NCI-H146 treated with DMSO at 0.1 percent for 48 hours (cell line): ENCODE results near the gene NXN.
"Not testable (repeated sequence)": the region's sequence is repeated elsewhere in the genome, so short reads cannot be mapped to it uniquely, and the experiment has no call there.

Experiments used
- DNase-seq: peaks from one replicate; lab custom pipeline; 2025; ENCODE audit not compliant: unreplicated experiment; lab: John Stamatoyannopoulos, UW

NXN gene

DNA sequence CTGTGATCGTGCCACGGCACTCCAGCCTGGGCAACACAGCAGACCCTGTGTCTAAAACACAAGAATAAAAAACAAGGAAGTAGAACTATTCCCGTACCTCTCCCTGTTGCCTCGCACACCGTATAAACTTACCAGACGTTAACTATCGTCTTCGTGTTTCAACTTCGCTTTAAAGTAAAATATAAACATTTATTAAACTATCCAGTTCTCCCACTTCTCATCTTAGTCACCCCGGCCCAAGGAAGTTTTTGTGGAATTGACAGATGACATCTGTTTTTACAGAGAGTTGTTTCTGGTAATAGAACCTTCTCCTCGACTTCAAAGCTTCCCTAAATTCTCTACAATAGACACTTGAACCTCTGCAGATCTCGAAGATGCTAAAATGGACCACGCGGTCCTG lies 83.1 kb downstream of the NXN start:
- DNase-seq: no peak

GRCh38 chr17:892958-893357 lies 86.6 kb downstream of the NXN start:
- no peak for DNase-seq

DNA sequence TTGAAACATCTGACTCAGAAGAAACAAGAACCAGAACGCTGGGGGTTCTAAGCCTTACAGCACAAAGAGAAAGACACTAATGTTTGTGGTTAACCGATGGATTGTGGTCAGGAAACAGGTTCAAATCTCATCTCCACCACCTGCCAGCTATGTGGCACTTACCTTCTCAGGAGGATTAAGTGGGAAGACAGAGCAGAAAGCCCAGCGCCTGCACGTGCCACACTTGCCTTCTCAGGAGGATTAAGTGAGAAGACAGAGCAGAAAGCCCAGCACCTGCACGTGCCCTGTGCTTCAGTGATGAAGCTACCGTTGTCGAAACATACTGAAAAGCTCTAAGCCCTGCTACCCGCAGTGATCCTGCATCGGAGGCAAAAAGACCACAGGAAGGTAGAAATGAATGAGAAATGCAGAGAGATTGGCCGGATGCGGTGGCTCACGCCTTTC lies 90.6 kb downstream of the NXN start:
- DNase-seq: no peak

DNA sequence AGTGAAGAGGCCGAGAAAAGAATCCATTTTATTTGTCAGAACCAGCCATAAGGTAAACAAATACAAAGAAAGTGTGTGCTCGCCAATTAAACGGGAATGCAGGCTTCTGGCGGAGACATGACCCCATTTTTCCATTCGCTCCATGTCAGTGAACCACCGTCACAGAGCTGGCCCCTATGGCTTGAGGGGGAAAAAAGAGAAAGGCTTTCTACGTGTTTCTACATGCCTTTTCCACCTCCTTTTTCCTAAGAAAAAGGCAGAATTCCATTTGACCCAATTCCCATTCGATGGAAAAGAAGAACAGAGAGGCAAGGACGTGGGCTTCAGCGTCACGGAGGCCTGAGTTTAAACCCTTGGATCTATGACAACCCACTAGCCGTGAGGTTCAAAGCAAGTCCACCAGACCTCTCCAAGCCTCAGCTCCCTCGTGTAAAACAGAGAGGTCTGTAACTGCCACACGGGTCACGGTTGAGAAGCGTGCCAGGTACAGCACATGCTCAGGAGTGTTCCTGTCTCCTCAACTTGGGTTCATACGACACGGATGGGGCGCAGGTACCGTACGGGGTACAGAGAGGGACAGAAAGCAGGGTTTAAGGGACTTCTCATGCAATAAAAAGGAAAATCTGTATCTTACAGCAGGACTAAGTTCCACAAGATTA lies 91.9 kb downstream of the NXN start:
- DNase-seq: no peak

GRCh38 chr17:885971-886571 lies 93.5 kb downstream of the NXN start:
- DNase-seq: no peak

DNA sequence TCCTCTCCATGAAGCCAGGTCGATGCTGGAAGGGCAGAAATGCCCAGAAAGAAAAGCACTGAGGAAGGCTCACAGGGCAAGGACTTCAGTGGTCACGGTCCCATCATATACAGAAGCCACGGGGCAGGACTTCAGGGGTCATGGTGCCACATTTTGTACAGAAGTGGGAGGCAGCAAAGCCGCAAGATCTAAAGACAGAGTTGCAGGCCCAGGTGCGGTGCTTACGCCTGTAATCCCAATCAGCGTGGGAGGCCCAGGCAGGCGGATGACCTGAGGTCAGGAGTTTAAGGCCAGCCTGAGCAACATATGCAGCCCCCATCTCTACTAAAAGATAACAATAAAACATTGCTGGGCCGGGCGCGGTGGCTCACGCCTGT lies 96.0 kb downstream of the NXN start:
- DNase-seq: no peak

GRCh38 chr17:882827-883585 lies 96.6 kb downstream of the NXN start:
- no peak for DNase-seq

DNA sequence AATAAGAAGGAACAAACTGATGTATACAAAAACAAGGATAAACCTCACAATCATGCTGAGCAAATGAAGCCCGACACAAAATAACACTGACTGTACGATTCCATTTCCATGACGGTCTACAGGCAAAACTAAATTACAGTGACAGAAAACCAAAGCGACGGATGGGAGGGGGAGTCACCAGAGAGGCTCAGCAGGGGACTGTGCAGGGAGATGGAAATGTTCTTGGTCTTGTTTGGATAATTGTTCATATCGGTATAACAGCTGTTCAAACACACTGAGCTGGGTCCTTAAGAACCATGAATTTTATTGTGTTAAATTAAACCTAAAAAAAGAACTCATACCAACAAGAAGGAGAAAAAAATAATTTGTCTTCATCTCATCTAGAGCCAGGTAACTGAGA lies 97.8 kb downstream of the NXN start:
- DNase-seq: peak; percentile 85

- no peak for DNase-seq
Observed at GRCh38 chr17:880443-881269, 98.9 kb downstream of the NXN start.

- DNase-seq: peak; percentile 81
Observed at GRCh38 chr17:879546-880442, 99.8 kb downstream of the NXN start.

DNA sequence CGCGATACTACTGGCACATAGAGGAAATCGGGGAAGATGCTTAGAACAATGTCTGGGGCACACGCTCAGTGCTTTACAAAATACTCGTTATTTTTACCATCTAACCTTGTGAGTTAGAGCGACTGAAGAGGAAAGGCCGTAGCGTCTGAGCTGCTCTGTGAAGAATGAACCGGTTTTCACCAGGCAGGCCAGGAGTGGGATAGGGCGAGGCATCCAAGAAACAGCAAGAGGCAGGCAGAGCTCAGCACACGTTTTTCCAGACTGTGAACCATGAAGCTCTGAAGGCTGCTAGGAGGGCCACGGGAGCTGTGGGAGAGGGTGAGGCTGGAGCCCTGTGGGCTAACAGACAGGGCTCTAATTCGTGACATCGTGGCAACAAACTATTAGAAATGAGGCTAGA lies 101.9 kb downstream of the NXN start:
- no peak for DNase-seq

DNA sequence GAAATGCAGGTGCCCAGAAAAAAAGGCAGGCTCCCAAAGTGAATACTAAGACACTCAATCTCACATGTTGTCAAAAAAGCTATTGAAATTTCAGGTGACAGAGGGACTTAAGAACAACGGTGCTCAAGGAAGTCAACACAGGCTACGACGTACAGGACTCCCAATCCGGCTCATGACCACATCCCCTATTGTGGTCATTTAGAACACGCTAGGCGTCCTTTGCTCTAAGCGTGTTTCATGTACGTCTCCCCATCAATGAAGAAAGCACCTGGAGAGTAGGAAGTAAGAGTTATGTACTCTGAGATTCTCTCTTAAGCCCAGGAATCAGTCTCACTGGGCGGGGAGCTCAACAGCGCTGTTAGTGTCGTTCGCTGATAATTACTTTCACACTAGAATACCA lies 103.3 kb downstream of the NXN start:
- DNase-seq: no peak

GRCh38 chr17:874590-874989 lies 105.0 kb downstream of the NXN start:
- not testable (repeated sequence) for DNase-seq

DNA sequence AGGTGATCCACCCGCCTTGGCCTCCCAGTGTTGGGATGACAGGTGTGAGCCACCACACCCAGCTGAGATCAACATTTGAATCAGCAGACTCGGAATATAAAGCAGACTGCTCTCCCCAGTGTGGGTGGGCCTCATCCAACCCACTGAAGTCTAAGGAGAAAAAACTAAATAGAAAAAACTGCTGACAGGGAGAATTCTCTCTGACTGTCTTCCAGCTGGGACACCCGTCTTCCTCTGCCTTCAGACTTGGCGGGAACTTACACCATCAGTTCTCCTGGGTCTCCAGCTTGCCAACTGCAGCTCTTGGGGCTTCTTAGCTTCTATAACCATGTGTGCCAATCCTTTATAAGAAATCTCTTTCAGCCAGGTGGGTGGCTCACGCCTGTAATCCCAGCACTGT lies 106.7 kb downstream of the NXN start:
- DNase-seq: no peak

DNA sequence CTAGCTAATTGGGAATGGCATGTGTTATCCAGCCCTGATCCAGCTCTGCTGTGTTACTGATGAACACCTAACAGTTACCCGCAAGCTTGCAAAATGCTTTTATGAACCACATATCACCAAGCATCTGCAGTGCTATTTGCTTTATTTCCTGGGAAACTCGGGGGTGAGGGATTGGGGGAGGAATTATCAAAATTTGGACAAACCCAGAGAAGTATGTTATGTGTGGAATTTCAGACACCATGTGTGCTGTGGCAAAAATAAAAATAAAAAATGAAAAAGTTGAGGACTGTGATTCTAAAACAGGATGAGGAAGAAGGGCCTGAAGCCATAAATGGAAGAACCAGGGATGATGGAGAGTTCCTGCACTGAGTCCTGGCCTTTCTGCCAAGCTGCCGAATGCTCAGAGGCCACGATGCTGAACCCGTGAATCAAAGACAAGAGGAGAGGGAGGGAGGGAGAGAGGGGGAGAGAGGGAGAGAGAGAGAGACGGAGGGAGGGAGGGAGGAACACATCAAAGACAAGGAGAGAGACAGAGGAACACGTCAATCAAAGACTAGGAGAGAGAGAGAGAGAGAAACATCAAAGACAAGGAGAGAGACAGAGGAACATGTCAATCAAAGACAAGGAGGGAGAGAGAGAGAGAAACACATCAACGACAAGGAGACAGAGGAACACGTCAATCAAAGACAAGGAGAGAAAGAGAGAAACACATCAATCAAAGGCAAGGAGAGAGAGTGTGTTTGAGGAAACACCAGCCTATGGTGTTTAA lies 107.6 kb downstream of the NXN start:
- no peak for DNase-seq

- no peak for DNase-seq
Observed at GRCh38 chr17:869567-870525, 109.7 kb downstream of the NXN start.

- DNase-seq: no peak
Observed at GRCh38 chr17:869086-869485, 110.5 kb downstream of the NXN start.

GRCh38 chr17:867896-868489 lies 111.6 kb downstream of the NXN start:
- DNase-seq: no peak
